HEK293T (cell line): ENCODE measurements around the gene TFF2.

Source experiments
- ELF4 ChIP-seq: fragments of 450-650 bp; IDR thresholded peaks from 2 replicates; pipeline ENCODE4 v1.6.1; 2017; ENCODE audit warnings: antibody characterized with exemption
- FOXA1 ChIP-seq: fragments of 450-650 bp; IDR thresholded peaks from 2 replicates; pipeline ENCODE4 v1.6.1; 2016; ENCODE audit warnings: mild to moderate bottlenecking

DNA sequence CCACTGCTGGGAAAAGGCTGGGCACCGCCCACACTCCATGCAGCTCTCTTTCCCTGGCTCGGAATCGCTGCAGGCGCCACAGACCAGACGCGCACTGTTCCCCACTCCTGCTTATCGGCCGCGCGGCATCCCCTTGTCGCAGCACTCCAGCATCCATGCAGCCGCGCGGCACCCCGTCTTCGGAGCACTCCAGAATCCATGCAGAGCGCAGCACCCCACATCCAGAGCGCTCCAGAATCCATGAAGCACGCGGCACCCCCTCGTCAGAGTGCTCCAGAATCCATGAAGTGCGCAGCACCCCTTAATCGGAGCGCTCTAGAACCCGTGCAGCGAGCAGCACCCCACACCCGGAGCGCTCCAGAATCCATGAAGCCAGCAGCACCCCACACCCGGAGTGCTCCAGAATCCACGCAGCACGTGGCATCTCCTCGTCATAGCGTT is 45.1 kb downstream of the TFF2 start:
- no peak for TF ChIP-seq ELF4
- no peak for TF ChIP-seq FOXA1
